WTC11 (cell line): ENCODE results near the gene SSH2. TPM values are rescaled to one million over a fixed set of nuclear protein-coding genes. Genes with fewer than 3 reads are reported as not detected.

Experiments
- ATAC-seq: fragments of 200-7000 bp; cut with Tn5 transposase; 2 replicates; pipeline ENCODE4 v1.10.0; 2021; ENCODE audit warnings: mild to moderate bottlenecking, moderate library complexity
- CTCF ChIA-PET: fragments of 300-600 bp; sonication (Branson Sonifier 250); formaldehyde crosslinking; loops from one replicate; lab custom pipeline; 2021; ENCODE audit warnings: antibody characterized with exemption; lab: Charles Lee
- POLR2A ChIA-PET: fragments of 350-600 bp; sonication (Branson Sonifier 250); formaldehyde crosslinking; loops from one replicate; lab custom pipeline; 2021; ENCODE audit warnings: antibody characterized with exemption; lab: Charles Lee
- DNase-seq: peaks from one replicate; pipeline ENCODE4 v3.0.0; 2021; ENCODE audit warnings: low spot score
- H3K27ac Mint-ChIP-seq: 2 replicates; pipeline ENCODE4 v1.8.0; 2021; ENCODE audit warnings: mixed read lengths
- H3K27me3 Mint-ChIP-seq: 2 replicates; pipeline ENCODE4 v1.8.0; 2021; ENCODE audit warnings: low read depth, mild to moderate bottlenecking, moderate library complexity, mixed read lengths
- H3K36me3 Mint-ChIP-seq: 2 replicates; pipeline ENCODE4 v1.8.0; 2021; ENCODE audit warnings: mixed read lengths
- H3K4me1 Mint-ChIP-seq: 2 replicates; pipeline ENCODE4 v1.8.0; 2022; ENCODE audit warnings: mixed read lengths
- H3K4me3 Mint-ChIP-seq: 2 replicates; pipeline ENCODE4 v1.8.0; 2021; ENCODE audit warnings: mild to moderate bottlenecking, moderate library complexity, mixed read lengths
- H3K9me3 Mint-ChIP-seq: 2 replicates; pipeline ENCODE4 v1.8.0; 2021; ENCODE audit warnings: mixed read lengths
- AR ChIP-seq: fragments of 250-450 bp; sonication (Bioruptor Pico); IDR thresholded peaks from 2 replicates; pipeline ENCODE4 v1.9.0; 2021; ENCODE audit warnings: mild to moderate bottlenecking
- CTCF ChIP-seq: fragments of 200-600 bp; IDR thresholded peaks from 2 replicates; pipeline ENCODE4 v1.8.0; 2022; ENCODE audit warnings: antibody characterized with exemption
- E2F1 ChIP-seq: sonication (generic); formaldehyde crosslinking; IDR thresholded peaks from 2 replicates; pipeline ENCODE4 v1.8.0; 2022; ENCODE audit warnings: mild to moderate bottlenecking, missing genetic modification reagents
- EMX1 ChIP-seq: fragments of 250-450 bp; sonication (Bioruptor Pico); IDR thresholded peaks from 2 replicates; pipeline ENCODE4 v1.8.0; 2021; ENCODE audit warnings: mild to moderate bottlenecking
- GABPB1 ChIP-seq: sonication (generic); formaldehyde crosslinking; IDR thresholded peaks from 2 replicates; pipeline ENCODE4 v1.8.1; 2023; ENCODE audit warnings: mild to moderate bottlenecking, missing genetic modification reagents
- MAX ChIP-seq: sonication (generic); formaldehyde crosslinking; IDR thresholded peaks from 2 replicates; pipeline ENCODE4 v1.8.0; 2022; ENCODE audit warnings: mild to moderate bottlenecking, missing genetic modification reagents
- NR2C2 ChIP-seq: sonication (generic); formaldehyde crosslinking; IDR thresholded peaks from 2 replicates; pipeline ENCODE4 v1.8.0; 2022; ENCODE audit warnings: mild to moderate bottlenecking, missing genetic modification reagents
- OVOL2 ChIP-seq: fragments of 250-450 bp; sonication (Bioruptor Pico); IDR thresholded peaks from 2 replicates; pipeline ENCODE4 v1.9.0; 2021; ENCODE audit warnings: mild to moderate bottlenecking, borderline replicate concordance
- RELA ChIP-seq: sonication (generic); formaldehyde crosslinking; IDR thresholded peaks from 2 replicates; pipeline ENCODE4 v1.8.1; 2022; ENCODE audit warnings: missing genetic modification reagents, mild to moderate bottlenecking, borderline replicate concordance
- TCF7 ChIP-seq: sonication (generic); formaldehyde crosslinking; IDR thresholded peaks from 2 replicates; pipeline ENCODE4 v1.8.0; 2022; ENCODE audit warnings: mild to moderate bottlenecking, low read depth, missing genetic modification reagents, moderate library complexity
- TEAD1 ChIP-seq: sonication (generic); formaldehyde crosslinking; IDR thresholded peaks from 2 replicates; pipeline ENCODE4 v1.8.0; 2022; ENCODE audit warnings: mild to moderate bottlenecking, missing genetic modification reagents
- USF2 ChIP-seq: sonication (generic); formaldehyde crosslinking; IDR thresholded peaks from 2 replicates; pipeline ENCODE4 v1.8.1; 2023; ENCODE audit warnings: mild to moderate bottlenecking, missing genetic modification reagents, moderate library complexity
- ZNF138 ChIP-seq: sonication (generic); formaldehyde crosslinking; conservative IDR thresholded peaks from 2 replicates; pipeline ENCODE4 v1.8.1; 2022; ENCODE audit warnings: mild to moderate bottlenecking, moderate library complexity, missing genetic modification reagents
- ZNF263 ChIP-seq: sonication (generic); formaldehyde crosslinking; IDR thresholded peaks from 2 replicates; pipeline ENCODE4 v1.8.1; 2022; ENCODE audit warnings: low read depth, mild to moderate bottlenecking, moderate library complexity, missing genetic modification reagents
- ZNF281 ChIP-seq: sonication (generic); formaldehyde crosslinking; IDR thresholded peaks from 2 replicates; pipeline ENCODE4 v1.8.0; 2023; ENCODE audit warnings: mild to moderate bottlenecking, missing genetic modification reagents
- ZNF423 ChIP-seq: fragments of 250-450 bp; sonication (Bioruptor Pico); IDR thresholded peaks from 2 replicates; pipeline ENCODE4 v2.1.2; 2022; ENCODE audit warnings: mild to moderate bottlenecking, moderate library complexity
- ZNF532 ChIP-seq: fragments of 250-450 bp; sonication (Bioruptor Pico); IDR thresholded peaks from 2 replicates; pipeline ENCODE4 v1.9.0; 2021; ENCODE audit warnings: mild to moderate bottlenecking, borderline replicate concordance
- ZNF671 ChIP-seq: fragments of 250-450 bp; sonication (Bioruptor Pico); IDR thresholded peaks from 2 replicates; pipeline ENCODE4 v1.8.0; 2021; ENCODE audit warnings: mild to moderate bottlenecking
- total RNA-seq: library from RNA; stranded (reverse); gene quantifications from 3 replicates; pipeline ENCODE4 v1.2.3, GENCODE V29; 2021

Gene SSH2
- total RNA-seq, 1 experiment from 2014 or later: 14.3 TPM

GRCh38 chr17:29617125-29617480 lies 312.9 kb downstream of the SSH2 start:
- Mint-ChIP-seq H3K9me3 (no peaks in the 10 kb centered on the region), H3K4me3 (peak overlapping the region; percentile 80), H3K4me1 (peaks cover 53% of the 10 kb centered on the region), H3K27me3 (peaks cover 80% of the 10 kb centered on the region), H3K27ac (no peak overlapping the region), H3K36me3 (no peaks in the 10 kb centered on the region)
- ChIA-PET CTCF (interaction anchor here (0.6 to 9.2 kb wide), 69 partner anchors 9 to 665 kb away, joined by 3 to 272 read pairs (median 5); partner anchors contain the start of genes ABHD15, ANKRD13B, MYO18A and NUFIP2), POLR2A (interaction anchor here (1.4 to 2.1 kb wide), 3 partner anchors 23 to 63 kb away, joined by 3 to 12 read pairs (median 4); partner anchors contain the start of gene ANKRD13B)
- DNase-seq: peak; percentile 86
- 0 out of 2 replicates have a peak, but pooled peaks have one; percentile 37 for TF ChIP-seq TEAD1 (CRISPR knock-in tag)
- 0 out of 2 replicates have a peak, but pooled peaks have one; percentile 11 for TF ChIP-seq USF2
- TF ChIP-seq ZNF532 (CRISPR knock-in tag): no peak
- TF ChIP-seq ZNF263 (CRISPR knock-in tag): no peak
- peak; percentile 49 for TF ChIP-seq CTCF
- peak; percentile 77 for TF ChIP-seq ZNF423 (CRISPR knock-in tag)
- no peak for TF ChIP-seq AR
- peak; percentile 83; the same call in 1 of the 2 replicates for TF ChIP-seq ZNF281
- TF ChIP-seq NR2C2 (CRISPR knock-in tag): no peak
- no peak for TF ChIP-seq TCF7
- TF ChIP-seq EMX1 (CRISPR knock-in tag): 0 out of 2 replicates have a peak, but pooled peaks have one; percentile 11
- TF ChIP-seq MAX (CRISPR knock-in tag): peak; percentile 78; the same call in 1 of the 2 replicates
- no peak for TF ChIP-seq OVOL2
- TF ChIP-seq RELA (CRISPR knock-in tag): no peak
- TF ChIP-seq ZNF138 (CRISPR knock-in tag): no peak
- TF ChIP-seq ZNF671: no peak
- no peak for TF ChIP-seq E2F1 (CRISPR knock-in tag)
- TF ChIP-seq GABPB1 (CRISPR knock-in tag): no peak
- ATAC-seq: peak; percentile 27
